Fibroblast of pulmonary artery (primary cell): ENCODE data around the gene BTBD2.

Source experiments
- DNase-seq: peaks from one replicate; pipeline ENCODE4 v3.0.0-alpha.2; 2010; ENCODE audit warnings: low read depth
- H3K4me3 ChIP-seq: replicated peaks from 2 replicates; pipeline ENCODE4 v1.5.1; 2011; ENCODE audit warnings: low read depth, mild to moderate bottlenecking, control low read depth, low read length, moderate library complexity
- TF ChIP-seq, protein P1 (sequence below): IDR thresholded peaks from 2 replicates; pipeline ENCODE4 v1.5.1; 2011; ENCODE audit warnings: mild to moderate bottlenecking, control low read depth, low read length, inconsistent platforms; ENCODE audit errors: missing control alignments

Gene BTBD2

DNA sequence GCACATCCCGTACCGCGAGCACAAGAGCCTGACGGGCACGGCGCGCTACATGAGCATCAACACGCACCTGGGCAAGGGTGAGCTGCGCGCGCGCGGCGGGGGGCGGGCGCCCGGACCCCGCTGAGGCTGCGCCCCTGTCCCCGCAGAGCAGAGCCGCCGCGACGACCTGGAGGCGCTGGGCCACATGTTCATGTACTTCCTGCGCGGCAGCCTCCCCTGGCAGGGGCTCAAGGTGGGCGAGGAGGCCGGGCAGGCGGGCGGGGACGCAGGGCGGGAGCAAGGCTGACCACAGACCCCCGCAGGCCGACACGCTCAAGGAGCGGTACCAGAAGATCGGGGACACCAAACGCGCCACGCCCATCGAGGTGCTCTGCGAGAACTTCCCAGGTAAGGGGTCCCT, 36.5 kb downstream of the BTBD2 start:
- no peak for DNase-seq
- no peak overlapping the region for H3K4me3 ChIP-seq
- TF ChIP-seq, protein P1, sequence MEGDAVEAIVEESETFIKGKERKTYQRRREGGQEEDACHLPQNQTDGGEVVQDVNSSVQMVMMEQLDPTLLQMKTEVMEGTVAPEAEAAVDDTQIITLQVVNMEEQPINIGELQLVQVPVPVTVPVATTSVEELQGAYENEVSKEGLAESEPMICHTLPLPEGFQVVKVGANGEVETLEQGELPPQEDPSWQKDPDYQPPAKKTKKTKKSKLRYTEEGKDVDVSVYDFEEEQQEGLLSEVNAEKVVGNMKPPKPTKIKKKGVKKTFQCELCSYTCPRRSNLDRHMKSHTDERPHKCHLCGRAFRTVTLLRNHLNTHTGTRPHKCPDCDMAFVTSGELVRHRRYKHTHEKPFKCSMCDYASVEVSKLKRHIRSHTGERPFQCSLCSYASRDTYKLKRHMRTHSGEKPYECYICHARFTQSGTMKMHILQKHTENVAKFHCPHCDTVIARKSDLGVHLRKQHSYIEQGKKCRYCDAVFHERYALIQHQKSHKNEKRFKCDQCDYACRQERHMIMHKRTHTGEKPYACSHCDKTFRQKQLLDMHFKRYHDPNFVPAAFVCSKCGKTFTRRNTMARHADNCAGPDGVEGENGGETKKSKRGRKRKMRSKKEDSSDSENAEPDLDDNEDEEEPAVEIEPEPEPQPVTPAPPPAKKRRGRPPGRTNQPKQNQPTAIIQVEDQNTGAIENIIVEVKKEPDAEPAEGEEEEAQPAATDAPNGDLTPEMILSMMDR = no peak

DNA sequence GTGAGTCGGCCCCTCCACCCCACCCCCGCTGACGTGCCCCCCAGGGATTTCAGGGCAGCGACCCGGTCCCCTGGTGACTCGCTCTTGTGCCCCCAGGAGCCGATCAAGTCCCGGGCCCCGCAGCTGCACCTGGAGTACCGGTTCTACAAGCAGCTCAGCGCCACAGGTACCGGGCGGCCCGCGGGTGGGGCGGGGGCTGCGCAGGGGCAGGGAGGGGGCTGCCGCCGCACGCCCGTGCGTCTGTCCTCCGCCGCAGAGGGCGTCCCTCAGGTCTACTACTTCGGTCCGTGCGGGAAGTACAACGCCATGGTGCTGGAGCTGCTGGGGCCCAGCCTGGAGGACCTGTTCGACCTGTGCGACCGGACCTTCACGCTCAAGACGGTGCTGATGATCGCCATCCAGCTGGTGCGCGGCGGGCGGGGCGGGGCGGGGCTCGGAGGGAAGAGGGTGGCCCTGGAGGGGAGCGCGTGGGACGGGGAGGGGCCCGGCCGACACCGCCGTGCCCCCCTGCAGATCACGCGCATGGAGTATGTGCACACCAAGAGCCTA, 37.1 kb downstream of the BTBD2 start:
- no peak overlapping the region for H3K4me3 ChIP-seq
- TF ChIP-seq, protein P1 = no peak
- DNase-seq = no peak

DNA sequence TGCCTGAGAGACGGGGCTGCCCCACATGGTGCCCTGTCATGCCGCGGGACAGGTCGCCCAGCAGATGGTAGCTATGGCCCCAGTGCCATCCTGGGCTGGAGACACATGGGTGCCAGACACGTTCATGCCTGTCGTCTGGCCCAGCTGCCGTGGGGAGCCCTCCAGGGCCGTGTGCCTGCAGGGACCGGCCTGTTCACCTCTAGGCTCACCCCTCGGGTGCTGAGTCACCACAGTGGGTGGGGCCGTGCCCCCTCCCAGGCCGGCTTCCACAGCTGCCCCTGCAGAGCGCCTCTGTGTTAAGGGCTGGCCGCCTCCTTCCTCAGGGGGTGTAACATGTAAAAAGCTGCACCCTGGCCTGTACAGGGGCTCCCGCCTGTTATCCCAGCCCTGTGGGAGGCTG, 38.4 kb downstream of the BTBD2 start:
- no peak for DNase-seq
- H3K4me3 ChIP-seq = no peak overlapping the region

DNA sequence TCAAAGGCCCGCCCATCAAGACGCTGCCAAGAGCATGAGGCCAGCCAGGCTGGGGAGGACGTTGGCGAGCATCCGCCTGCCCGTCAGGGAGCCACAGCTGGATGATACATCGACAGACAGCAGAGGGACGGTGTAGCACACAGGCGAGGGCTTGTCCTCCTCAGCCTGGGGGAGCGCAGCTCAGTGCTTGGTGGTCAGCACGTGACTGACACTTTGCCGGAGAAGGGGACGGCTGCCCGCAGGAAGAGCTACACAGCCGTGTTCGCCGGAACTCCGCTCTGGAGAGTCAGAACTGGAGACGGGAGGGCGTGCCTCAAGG, 40.4 kb downstream of the BTBD2 start:
- TF ChIP-seq, protein P1 = no peak
- no peak overlapping the region for H3K4me3 ChIP-seq
- peak; percentile 33 for DNase-seq

More for the DNA sequence above, 38.4 kb downstream of the BTBD2 start:
- TF ChIP-seq, protein P1 = no peak

DNA sequence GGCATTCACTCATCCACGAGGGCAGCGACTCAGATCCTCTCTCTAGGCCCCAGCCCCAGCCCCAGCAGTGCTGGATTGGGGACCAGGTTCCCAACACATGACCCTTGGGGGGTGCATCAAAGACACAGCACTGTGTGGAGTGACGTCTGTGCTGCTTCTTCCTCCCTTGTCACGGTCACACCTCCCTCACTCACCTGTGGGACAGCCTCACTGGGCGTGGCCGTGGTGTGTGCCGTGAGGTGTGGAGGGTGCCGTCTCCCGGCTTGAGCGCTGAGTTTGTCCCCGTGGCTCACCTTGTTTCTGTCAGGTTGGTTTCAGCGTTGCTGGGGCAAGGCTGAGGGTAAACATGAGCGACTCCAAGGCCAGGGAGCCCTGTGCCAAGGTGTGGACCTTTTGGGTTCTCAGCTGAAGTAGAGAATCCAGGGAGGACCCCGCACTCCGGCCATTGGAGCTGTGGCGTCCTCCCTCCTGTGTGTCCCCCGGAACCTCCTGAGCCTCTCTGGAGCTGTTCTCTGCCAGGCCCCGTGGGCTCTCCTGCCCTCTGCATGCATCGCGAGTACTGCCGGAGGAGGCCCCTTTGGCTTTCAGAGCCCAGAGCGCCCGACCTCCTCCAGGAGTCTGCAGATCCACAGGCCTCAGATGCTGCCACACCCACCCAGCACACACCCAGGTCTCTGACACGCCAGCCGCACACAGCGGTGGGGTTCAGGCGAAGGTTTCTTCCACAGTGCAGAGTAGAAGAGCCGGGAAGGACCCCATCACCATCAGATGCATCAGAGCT, 40.9 kb downstream of the BTBD2 start:
- DNase-seq = no peak
- no peak overlapping the region for H3K4me3 ChIP-seq

DNA sequence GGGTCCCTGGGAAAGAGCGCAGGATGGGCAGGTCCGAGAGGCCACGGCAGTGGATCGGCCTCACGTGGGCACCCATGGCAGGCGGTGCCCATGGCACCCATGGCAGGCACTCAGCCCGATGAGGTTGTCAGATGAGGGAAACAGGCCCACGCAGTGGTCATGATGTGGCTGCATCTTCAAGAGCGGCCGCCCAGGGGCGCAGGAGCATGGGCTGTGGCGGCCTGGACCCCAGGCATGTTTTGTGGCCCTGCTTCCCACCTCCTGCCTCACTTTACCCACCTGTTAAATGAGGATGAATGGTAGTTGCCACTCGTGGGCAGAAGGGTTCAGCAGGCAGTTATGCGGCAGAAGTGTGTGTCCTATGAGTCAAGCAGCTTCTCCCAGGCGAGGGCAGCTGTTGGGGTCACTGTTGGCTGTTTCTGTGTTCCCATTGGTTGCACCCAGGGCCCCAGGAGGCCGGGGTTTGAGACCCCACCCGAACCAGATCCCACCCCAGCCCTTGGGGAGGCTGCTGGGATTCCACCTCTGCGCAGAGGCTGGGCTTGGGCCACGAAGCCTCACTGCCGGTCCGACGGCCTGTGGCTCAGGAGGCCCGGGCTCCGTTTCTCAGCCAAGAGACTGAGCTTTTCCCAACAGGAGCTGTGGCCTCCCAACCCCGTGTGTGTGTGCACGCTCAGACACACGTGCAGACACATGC, 44.6 kb downstream of the BTBD2 start:
- H3K4me3 ChIP-seq = no peak overlapping the region
- TF ChIP-seq, protein P1 = no peak
- no peak for DNase-seq

More for the DNA sequence above, 40.9 kb downstream of the BTBD2 start:
- TF ChIP-seq, protein P1 = no peak
